Fibroblast of peridontal ligament (primary cell): ENCODE measurements around the gene CPNE6.

Experiments
- DNase-seq: peaks from one replicate; pipeline ENCODE4 v3.0.0-alpha.2; 2010; ENCODE audit errors: extremely low read depth

The CPNE6 gene

GRCh38 chr14:24054646-24055045 lies 16.7 kb upstream of the CPNE6 start:
- no peak for DNase-seq

- no peak for DNase-seq
Observed at GRCh38 chr14:24055971-24056799, 15.2 kb upstream of the CPNE6 start.

- DNase-seq, result no peak
Observed at GRCh38 chr14:24056800-24057184, 14.6 kb upstream of the CPNE6 start.

GRCh38 chr14:24057271-24057670 lies 14.1 kb upstream of the CPNE6 start:
- no peak for DNase-seq

- no peak for DNase-seq
Observed at GRCh38 chr14:24057867-24058259, 13.5 kb upstream of the CPNE6 start.

GRCh38 chr14:24058260-24058950 lies 13.0 kb upstream of the CPNE6 start:
- DNase-seq, result peak; percentile 84

- no peak for DNase-seq
Observed at GRCh38 chr14:24058951-24059475, 12.3 kb upstream of the CPNE6 start.

- DNase-seq, result no peak
Observed at GRCh38 chr14:24059841-24060388, 11.4 kb upstream of the CPNE6 start.

GRCh38 chr14:24060443-24060842 lies 10.9 kb upstream of the CPNE6 start:
- no peak for DNase-seq

- no peak for DNase-seq
Observed at GRCh38 chr14:24060984-24061913, 10.1 kb upstream of the CPNE6 start.

- DNase-seq, result no peak
Observed at GRCh38 chr14:24062216-24062980, 9.0 kb upstream of the CPNE6 start.

GRCh38 chr14:24063263-24063836 lies 8.0 kb upstream of the CPNE6 start:
- DNase-seq, result no peak

- no peak for DNase-seq
Observed at GRCh38 chr14:24064091-24064795, 7.1 kb upstream of the CPNE6 start.

- no peak for DNase-seq
Observed at GRCh38 chr14:24064856-24065255, 6.5 kb upstream of the CPNE6 start.

GRCh38 chr14:24065408-24065807 lies 6.0 kb upstream of the CPNE6 start:
- no peak for DNase-seq

- DNase-seq, result no peak
Observed at GRCh38 chr14:24066496-24067132, 4.7 kb upstream of the CPNE6 start.

- no peak for DNase-seq
Observed at GRCh38 chr14:24067133-24068082, 4.0 kb upstream of the CPNE6 start.

GRCh38 chr14:24068711-24069410 lies 2.5 kb upstream of the CPNE6 start:
- DNase-seq, result no peak
